HG03442 (cell line): ENCODE measurements around the gene ORM2.

Source experiments
- ATAC-seq: cut with Tn5 transposase; IDR thresholded peaks from one replicate; pipeline ENCODE4 v1.9.1; 2021; ENCODE audit warnings: mild to moderate bottlenecking, moderate library complexity; ENCODE audit not compliant: unreplicated experiment

ORM2 gene

GRCh38 chr9:114348261-114348905 lies 18.7 kb downstream of the ORM2 start:
- no peak for ATAC-seq

GRCh38 chr9:114348906-114349482 lies 19.3 kb downstream of the ORM2 start:
- peak; percentile 92 for ATAC-seq

- ATAC-seq = no peak
Observed at GRCh38 chr9:114349713-114350480, 20.2 kb downstream of the ORM2 start.

- ATAC-seq = no peak
Observed at GRCh38 chr9:114350636-114351401, 21.1 kb downstream of the ORM2 start.

GRCh38 chr9:114351932-114352331 lies 22.3 kb downstream of the ORM2 start:
- no peak for ATAC-seq

- ATAC-seq = no peak
Observed at GRCh38 chr9:114355821-114356220, 26.2 kb downstream of the ORM2 start.

- ATAC-seq = no peak
Observed at GRCh38 chr9:114356792-114357191, 27.1 kb downstream of the ORM2 start.

- no peak for ATAC-seq
Observed at GRCh38 chr9:114357360-114357759, 27.7 kb downstream of the ORM2 start.

- ATAC-seq = no peak
Observed at GRCh38 chr9:114357911-114358328, 28.3 kb downstream of the ORM2 start.

GRCh38 chr9:114359801-114360200 lies 30.1 kb downstream of the ORM2 start:
- ATAC-seq = no peak

GRCh38 chr9:114361542-114361941 lies 31.9 kb downstream of the ORM2 start:
- ATAC-seq = no peak

- ATAC-seq = no peak
Observed at GRCh38 chr9:114362394-114362793, 32.7 kb downstream of the ORM2 start.

GRCh38 chr9:114363424-114363823 lies 33.8 kb downstream of the ORM2 start:
- ATAC-seq = no peak

- ATAC-seq = no peak
Observed at GRCh38 chr9:114364134-114365041, 34.7 kb downstream of the ORM2 start.

- ATAC-seq = no peak
Observed at GRCh38 chr9:114365194-114365593, 35.5 kb downstream of the ORM2 start.

GRCh38 chr9:114366334-114367128 lies 36.9 kb downstream of the ORM2 start:
- peak; percentile 55 for ATAC-seq

- no peak for ATAC-seq
Observed at GRCh38 chr9:114367366-114367765, 37.7 kb downstream of the ORM2 start.

GRCh38 chr9:114367772-114368569 lies 38.3 kb downstream of the ORM2 start:
- no peak for ATAC-seq
